WI38 (cell line): Measurements from ENCODE around the gene SNRPB.
A peak's percentile ranks its signal among the peaks of the same experiment; 100 is the strongest.

Source experiments
- H3K4me3 ChIP-seq: 2 replicates; pipeline ENCODE4 v1.5.1; 2011; ENCODE audit warnings: low read depth, mild to moderate bottlenecking, control low read depth, low read length
- TF ChIP-seq, protein P1 (sequence below): IDR thresholded peaks from 2 replicates; pipeline ENCODE4 v1.5.1; 2012; ENCODE audit warnings: low read depth, mild to moderate bottlenecking, control low read depth, low read length

Gene SNRPB

DNA sequence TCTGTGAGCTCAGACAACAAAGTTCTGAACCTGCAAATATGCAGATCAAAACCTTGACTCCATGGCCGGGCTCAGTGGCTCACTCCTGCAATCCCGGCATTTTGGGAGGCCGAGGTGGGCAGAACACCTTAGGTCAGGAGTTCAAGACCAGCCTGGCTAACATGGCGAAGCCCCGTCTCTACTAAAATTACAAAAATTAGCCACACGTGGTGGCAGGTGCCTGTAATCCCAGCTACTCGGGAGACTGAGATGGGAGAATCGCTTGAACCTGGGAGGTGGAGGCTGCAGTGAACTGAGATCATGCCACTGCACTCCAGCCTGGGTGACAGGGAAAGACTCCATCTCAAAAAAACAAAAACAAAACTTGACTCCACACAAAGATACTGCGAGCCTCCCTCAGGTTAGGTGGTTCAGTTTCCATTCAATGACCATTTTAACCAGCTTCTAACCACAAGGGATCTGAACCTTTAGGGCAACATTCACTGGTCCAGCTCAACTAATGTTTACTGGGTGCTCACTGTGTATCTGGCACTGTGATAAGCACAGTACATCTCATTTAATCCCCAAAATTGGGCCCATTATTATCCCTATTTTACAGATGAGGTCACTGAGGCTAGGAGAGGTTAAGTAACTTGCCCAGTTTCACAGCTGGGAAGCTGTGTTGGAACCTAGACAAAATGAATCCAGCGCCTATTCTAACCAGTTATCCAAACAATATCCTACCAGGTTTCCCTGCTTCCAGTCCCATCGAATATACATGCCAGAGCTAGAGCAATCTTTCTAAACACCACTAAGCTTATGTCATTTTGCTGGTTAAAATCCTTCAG is 1.8 kb downstream of the SNRPB start:
- TF ChIP-seq, protein P1, sequence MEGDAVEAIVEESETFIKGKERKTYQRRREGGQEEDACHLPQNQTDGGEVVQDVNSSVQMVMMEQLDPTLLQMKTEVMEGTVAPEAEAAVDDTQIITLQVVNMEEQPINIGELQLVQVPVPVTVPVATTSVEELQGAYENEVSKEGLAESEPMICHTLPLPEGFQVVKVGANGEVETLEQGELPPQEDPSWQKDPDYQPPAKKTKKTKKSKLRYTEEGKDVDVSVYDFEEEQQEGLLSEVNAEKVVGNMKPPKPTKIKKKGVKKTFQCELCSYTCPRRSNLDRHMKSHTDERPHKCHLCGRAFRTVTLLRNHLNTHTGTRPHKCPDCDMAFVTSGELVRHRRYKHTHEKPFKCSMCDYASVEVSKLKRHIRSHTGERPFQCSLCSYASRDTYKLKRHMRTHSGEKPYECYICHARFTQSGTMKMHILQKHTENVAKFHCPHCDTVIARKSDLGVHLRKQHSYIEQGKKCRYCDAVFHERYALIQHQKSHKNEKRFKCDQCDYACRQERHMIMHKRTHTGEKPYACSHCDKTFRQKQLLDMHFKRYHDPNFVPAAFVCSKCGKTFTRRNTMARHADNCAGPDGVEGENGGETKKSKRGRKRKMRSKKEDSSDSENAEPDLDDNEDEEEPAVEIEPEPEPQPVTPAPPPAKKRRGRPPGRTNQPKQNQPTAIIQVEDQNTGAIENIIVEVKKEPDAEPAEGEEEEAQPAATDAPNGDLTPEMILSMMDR, result no peak
- H3K4me3 ChIP-seq, result peak overlapping the region; percentile 77

- H3K4me3 ChIP-seq, result no peak overlapping the region
- TF ChIP-seq, protein P1, result no peak
Measured at GRCh38 chr20:2467412-2467811, 3.2 kb downstream of the SNRPB start.

GRCh38 chr20:2465100-2465499 is 5.5 kb downstream of the SNRPB start:
- TF ChIP-seq, protein P1, result no peak
- H3K4me3 ChIP-seq, result no peak overlapping the region

- H3K4me3 ChIP-seq, result no peak overlapping the region
- TF ChIP-seq, protein P1, result no peak
Measured at GRCh38 chr20:2463616-2464365, 6.8 kb downstream of the SNRPB start.

GRCh38 chr20:2462484-2462883 is 8.1 kb downstream of the SNRPB start:
- no peak overlapping the region for H3K4me3 ChIP-seq
- TF ChIP-seq, protein P1, result no peak

DNA sequence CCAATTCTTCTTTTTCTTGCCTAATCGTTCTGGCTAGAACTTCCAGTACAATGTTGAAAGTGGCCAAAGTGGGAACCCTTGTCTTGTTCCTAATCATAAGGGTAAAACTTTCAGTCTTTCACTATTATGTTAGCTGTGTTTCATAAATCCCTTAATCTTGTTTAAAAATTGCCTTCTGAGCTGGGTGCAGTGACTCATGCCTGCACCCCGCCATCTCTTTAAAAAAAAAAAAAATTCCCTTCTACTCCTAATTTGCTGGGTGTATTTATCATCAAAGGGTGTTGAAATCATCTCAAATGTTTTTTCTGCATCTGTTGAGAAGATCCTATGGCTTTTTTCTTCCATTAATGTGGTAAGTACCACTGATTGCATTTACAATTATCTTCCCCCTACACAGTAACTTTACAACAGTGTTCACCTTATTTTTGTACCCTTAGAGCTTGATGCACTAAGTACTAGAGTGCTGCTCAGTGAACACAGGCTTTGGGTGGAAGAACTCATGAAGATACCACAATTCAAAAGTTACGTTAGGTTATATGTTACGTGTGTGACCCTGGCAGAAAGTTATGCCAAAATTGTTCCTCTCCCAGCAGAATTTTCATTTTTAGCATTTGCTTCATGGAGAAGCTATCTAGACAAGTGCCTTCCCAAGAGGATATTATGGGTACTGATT is 9.7 kb downstream of the SNRPB start:
- H3K4me3 ChIP-seq, result no peak overlapping the region
- TF ChIP-seq, protein P1, result no peak
